Pericardium fibroblast (primary cell): ENCODE measurements around the gene RNASEL. TPM values are rescaled to one million over a fixed set of nuclear protein-coding genes. Genes with fewer than 3 reads are reported as not detected.

ENCODE experiments used
- total RNA-seq: library from RNA; depleted of rRNA; stranded (reverse); fragments of >200 nt; gene quantifications from 2 replicates; pipeline ENCODE4 v1.2.3, GENCODE V29; 2015

The RNASEL gene, protein sequence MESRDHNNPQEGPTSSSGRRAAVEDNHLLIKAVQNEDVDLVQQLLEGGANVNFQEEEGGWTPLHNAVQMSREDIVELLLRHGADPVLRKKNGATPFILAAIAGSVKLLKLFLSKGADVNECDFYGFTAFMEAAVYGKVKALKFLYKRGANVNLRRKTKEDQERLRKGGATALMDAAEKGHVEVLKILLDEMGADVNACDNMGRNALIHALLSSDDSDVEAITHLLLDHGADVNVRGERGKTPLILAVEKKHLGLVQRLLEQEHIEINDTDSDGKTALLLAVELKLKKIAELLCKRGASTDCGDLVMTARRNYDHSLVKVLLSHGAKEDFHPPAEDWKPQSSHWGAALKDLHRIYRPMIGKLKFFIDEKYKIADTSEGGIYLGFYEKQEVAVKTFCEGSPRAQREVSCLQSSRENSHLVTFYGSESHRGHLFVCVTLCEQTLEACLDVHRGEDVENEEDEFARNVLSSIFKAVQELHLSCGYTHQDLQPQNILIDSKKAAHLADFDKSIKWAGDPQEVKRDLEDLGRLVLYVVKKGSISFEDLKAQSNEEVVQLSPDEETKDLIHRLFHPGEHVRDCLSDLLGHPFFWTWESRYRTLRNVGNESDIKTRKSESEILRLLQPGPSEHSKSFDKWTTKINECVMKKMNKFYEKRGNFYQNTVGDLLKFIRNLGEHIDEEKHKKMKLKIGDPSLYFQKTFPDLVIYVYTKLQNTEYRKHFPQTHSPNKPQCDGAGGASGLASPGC
- 7.8 and 9.4 TPM in 2 replicates for total RNA-seq

DNA sequence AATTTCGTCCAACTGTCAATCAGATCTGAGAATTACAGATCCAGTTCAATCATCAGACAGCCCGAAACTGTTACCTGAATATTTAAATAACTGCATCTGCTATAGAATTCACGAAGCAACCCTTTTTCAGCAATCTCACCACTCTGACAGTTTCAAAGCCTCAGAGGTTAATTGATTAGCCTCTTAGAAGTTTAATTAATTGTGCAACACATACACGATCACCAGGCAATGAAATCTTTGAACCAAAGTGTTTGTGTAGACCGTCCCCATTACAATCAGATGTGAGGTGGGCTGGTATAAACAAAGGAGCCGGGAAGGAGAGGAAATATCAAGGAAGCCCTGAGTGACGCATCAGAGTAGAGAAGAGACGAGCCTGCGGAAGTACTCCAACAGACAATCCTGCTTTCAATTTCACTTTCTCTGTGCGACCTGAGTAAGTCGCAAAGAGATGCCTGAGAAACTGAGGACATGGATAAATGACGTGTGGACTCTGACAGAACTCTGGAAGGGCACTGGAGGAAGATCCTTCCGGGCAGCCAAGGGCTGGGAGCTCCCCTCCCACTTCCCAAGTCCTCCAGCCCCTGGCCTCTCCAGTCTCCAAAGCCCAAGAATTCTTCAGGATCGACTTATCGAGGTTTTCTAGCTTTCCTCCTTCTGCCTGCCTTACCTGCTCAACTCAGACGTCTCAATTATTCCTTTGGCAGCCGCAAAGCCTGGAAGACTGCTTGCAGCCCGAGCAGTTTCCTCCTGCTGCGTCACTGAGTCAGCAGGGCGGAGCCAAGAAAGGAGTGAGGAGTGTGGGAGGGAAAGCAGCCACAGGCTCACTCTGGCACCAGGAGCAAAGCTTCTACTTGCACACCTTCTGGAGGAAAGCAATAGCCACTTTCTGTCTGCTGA is at the start of gene RNASEL:
Gene RNASEL (minus strand): TSS at position 757 of the 897 bp plus-strand sequence. CDS start 2,450 bp downstream, outside the sequence.

DNA sequence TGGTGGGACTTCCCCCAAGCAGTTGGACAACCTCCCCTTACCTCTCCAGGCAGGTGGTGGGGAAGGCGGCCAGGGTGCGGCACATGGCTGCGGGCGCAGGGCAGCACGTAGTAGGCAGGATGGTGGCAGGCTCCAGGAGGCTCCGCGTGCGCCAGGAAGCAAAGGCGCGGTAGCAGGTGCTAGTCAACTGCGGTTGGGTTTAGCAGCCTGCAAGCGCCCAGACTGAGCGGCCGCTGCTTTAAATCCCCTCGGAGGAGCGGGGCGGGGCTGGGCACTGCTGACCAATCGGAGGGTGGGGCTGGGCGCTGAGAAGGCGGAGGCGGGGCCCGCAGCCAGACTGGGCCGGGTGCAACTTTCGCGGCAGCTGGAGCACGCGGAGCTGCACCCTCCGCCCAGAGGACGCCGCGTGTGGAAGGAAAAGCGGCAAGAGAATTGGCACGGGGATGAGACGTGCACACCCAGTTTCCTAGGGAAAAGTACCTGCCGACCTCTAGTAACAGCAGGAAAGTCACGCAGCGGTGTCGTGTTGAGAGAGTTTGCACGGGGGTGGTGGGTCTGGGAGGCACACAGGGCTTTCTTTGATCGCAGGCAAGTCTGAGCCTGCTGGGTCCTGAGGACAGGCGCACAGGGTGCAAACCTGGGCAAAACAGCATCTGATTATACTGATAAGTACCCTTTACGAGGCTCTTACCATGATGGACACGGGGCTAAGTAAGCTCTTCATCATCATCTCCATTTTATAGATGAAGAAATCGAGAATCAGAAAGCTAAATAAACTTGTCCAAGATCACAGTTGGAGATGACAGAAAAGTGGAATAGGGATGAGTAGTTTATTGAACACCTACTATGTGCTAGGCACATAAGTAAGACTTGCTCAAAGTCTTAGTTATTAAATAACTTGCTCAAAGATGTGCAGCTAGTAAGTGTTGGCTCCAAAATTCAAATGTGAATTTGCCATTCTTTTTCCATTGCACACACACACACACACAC is 15.4 kb upstream of the RNASEL start, which contains the start of gene RGS16:
Gene RGS16 (minus strand): TSS at position 215 of the 990 bp plus-strand sequence. CDS start 130 bp downstream, at position 85.

Other genes with a start within 250 kb of the RNASEL start
- gene GLUL, start 197.5 kb downstream of the RNASEL start, total RNA-seq = 170 and 677 TPM in 2 replicates
- gene TEDDM1, start 188.6 kb downstream of the RNASEL start, total RNA-seq = not detected in 2 replicates
- gene RGSL1, start 139.1 kb downstream of the RNASEL start, total RNA-seq = not detected in 2 replicates
- gene RGS16, start 15.1 kb upstream of the RNASEL start, total RNA-seq = 0.09 and 0.23 TPM in 2 replicates
- under 0.01 TPM in 1 of 2 replicates, not detected in the other for gene RGS8, start 95.3 kb upstream of the RNASEL start, total RNA-seq
- gene NPL, start 200.5 kb upstream of the RNASEL start, total RNA-seq = 1.4 TPM in 2 replicates